GM08714 (cell line): ENCODE measurements around the gene UQCC5.

Source experiments
- H3K4me3 ChIP-seq: fragments of 200-500 bp; sonication (Bioruptor generic); 2 replicates; pipeline ENCODE4 v1.5.1; 2014; ENCODE audit warnings: mild to moderate bottlenecking, low read length, inconsistent platforms
- ZNF274 ChIP-seq: IDR thresholded peaks from 2 replicates; pipeline ENCODE4 v1.6.1; 2012; ENCODE audit warnings: mild to moderate bottlenecking, low read depth, low read length

Gene UQCC5

GRCh38 chr3:52574056-52574965 lies 37.9 kb downstream of the UQCC5 start:
- no peak overlapping the region for H3K4me3 ChIP-seq
- TF ChIP-seq ZNF274 = no peak
